HG02981 (cell line): Measurements from ENCODE around the gene SLC25A19.

Source experiments
- ATAC-seq: cut with Tn5 transposase; IDR thresholded peaks from one replicate; pipeline ENCODE4 v1.9.1; 2021; ENCODE audit warnings: mild to moderate bottlenecking, moderate library complexity; ENCODE audit not compliant: unreplicated experiment

Gene SLC25A19

GRCh38 chr17:75289115-75289831 is at the start of gene SLC25A19:
SLC25A19 (minus strand) TSS chr17:75289433; CDS start chr17:75286764, 2,669 bp downstream.
- ATAC-seq: peak; percentile 91

GRCh38 chr17:75338335-75338734 is 49.1 kb upstream of the SLC25A19 start:
- ATAC-seq: no peak

DNA sequence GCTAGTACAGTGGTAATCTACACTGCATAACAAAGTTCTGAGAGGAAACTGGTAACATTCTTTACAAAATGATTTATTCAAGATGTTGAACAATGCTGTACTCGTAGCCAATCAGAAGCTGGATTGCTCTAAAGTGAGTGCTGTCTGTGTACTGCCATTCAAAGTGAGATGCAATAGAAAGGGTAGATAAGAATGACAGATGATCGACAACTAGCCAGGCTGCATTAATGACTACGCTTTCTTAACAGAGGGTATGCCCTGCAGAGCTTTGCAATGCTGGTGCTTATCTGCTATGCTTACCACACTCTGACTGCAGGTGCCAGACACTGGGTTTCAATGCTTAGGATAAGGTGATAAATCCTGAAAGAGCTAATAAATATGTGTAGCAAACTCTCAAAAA is 46.1 kb upstream of the SLC25A19 start:
- ATAC-seq: no peak

- no peak for ATAC-seq
Measured at GRCh38 chr17:75334723-75335122, 45.5 kb upstream of the SLC25A19 start.

DNA sequence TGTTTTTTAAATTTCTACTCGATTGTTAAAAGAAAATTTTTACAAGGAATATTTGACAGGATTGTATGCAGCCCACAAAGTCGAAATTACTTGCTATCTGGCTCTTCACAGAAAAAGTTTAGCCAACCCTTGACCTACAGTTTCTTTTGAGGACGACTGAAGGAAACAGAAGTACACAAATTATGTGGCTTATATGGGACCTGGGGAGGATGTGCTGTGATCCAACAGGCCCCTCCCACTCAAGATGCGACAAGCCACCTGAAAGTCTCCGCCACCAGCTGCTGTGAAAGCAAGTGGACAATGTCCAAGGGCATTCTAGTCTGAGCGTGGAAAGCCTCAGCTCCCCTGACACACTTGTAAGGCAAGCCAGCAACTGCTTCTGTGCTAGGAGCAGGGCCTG is 42.4 kb upstream of the SLC25A19 start:
- no peak for ATAC-seq

GRCh38 chr17:75327757-75328156 is 38.5 kb upstream of the SLC25A19 start:
- ATAC-seq: no peak

- ATAC-seq: no peak
Measured at GRCh38 chr17:75326226-75326848, 37.1 kb upstream of the SLC25A19 start.

- no peak for ATAC-seq
Measured at GRCh38 chr17:75325827-75326225, 36.6 kb upstream of the SLC25A19 start.

GRCh38 chr17:75325348-75325747 is 36.1 kb upstream of the SLC25A19 start:
- ATAC-seq: no peak

GRCh38 chr17:75321506-75321905 is 32.3 kb upstream of the SLC25A19 start:
- no peak for ATAC-seq

- no peak for ATAC-seq
Measured at GRCh38 chr17:75319904-75320691, 30.9 kb upstream of the SLC25A19 start.

DNA sequence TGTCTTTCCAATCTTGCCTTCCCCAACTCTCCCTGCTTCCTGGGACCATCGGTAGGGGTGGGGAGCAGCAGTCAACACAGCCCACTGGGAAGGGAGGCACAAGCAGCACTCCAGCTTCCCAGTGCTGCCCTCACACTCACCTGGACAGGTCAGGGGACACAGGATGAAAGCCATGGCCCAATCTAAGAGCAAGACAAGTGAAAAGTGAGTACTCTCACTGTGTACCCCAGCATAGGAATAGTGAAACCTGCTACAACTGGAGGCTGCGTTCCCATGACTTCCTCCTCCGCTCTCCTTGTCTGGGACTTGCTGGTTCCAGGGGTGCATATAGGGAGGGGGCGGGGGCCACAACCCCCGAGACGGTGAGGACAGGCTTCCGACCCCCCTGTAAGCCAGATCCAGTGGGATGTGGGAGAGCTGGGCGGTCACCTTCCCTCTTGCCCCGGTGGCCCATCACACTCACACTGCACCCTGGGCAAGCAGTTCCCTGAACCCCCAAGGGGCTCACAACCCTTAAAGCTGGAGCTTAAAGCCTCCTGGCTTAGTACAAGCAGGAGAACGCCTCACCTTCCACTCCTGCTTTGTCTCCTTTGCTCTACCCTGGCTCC is 29.5 kb upstream of the SLC25A19 start:
- no peak for ATAC-seq

GRCh38 chr17:75318211-75318610 is 29.0 kb upstream of the SLC25A19 start:
- ATAC-seq: no peak

GRCh38 chr17:75317671-75318070 is 28.4 kb upstream of the SLC25A19 start:
- no peak for ATAC-seq

- no peak for ATAC-seq
Measured at GRCh38 chr17:75316253-75316652, 27.0 kb upstream of the SLC25A19 start.

DNA sequence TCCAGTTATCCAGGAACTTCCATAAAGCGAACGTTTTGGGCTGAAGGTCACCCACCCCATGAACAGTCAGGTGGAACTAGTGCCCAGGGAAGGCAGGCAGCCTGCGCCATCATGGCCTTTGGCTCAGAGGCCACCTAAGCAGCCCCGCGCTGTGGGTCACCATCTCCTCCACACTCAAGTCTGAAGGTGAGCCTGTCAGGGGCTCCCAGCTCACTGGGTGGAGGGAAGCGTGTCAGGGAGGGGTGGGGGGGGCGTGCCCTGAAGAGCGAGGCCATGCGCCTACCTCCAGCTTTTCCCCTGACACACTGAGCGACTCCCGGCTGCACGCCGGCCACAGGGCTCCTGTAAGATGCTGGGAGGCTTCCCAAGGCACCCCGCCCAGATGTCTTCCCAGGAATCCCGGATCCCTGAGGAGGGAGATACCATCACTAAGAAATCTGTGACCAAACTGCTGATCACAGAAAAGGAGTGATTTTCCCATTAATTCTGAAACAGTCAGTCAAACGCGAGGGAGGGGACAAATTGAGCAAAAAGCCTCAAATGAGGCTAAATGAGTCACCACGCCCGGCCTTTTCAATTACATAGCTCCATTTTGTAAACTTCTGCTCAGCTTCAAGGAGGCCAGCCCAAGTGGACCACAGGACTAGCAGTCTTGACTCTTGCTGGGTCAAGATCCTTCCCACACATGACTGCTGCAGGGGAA is 26.5 kb upstream of the SLC25A19 start:
- no peak for ATAC-seq

GRCh38 chr17:75313941-75314551 is 24.8 kb upstream of the SLC25A19 start:
- no peak for ATAC-seq

- no peak for ATAC-seq
Measured at GRCh38 chr17:75308732-75309629, 19.7 kb upstream of the SLC25A19 start.

- ATAC-seq: no peak
Measured at GRCh38 chr17:75307957-75308731, 18.9 kb upstream of the SLC25A19 start.
